Measurements from ENCODE around the gene DERA. TPM values are rescaled to one million over a fixed set of nuclear protein-coding genes. Genes with fewer than 3 reads are reported as not detected.

The DERA gene
- total RNA-seq, 1 experiment from 2014 or later, result 22.6 TPM

- in situ Hi-C loops (cut with HindIII; ENCODE audit: low pct_unique_long_range_greater_than_20kb, low sequenced_read_pairs) (no loop called here), intact Hi-C loops (cut with micrococcal nuclease; ENCODE audit: unreplicated experiment) (no loop called here)
- DNase-seq (ENCODE audit: low read depth, low spot score) (peak; percentile 17), ATAC-seq (no peak)
- CTCF ChIA-PET, result no interaction called here
- POLR2A ChIA-PET, result no interaction called here
- peak; percentile 54 for TF ChIP-seq CTCF (IDR thresholded peaks at IDR 0.05)
- TF ChIP-seq REST (IDR thresholded peaks at IDR 0.05; ENCODE audit: insufficient read depth in 1 of 2, low read depth in 2 of 2, low read length in 1 of 2), result no peak
- Histone ChIP-seq H3K36me3 (ENCODE audit: control insufficient read depth, insufficient read depth, low read length) (no peaks in the 10 kb centered on the region), H3K4me3 (ENCODE audit: low read depth in 2 of 2, low read length in 2 of 2) (no peak overlapping the region), H3K9me3 (ENCODE audit: control insufficient read depth, insufficient read depth, low read depth, low read length) (no peaks in the 10 kb centered on the region), H3K4me1 (ENCODE audit: control insufficient read depth, insufficient read depth, low read length) (no peaks in the 10 kb centered on the region), H3K27ac (ENCODE audit: low read length) (no peak overlapping the region), H3K27me3 (ENCODE audit: control insufficient read depth, insufficient read depth, low read length) (no peaks in the 10 kb centered on the region)
- no TSS peak for BruUV-seq (replicated peaks)
Measured at GRCh38 chr12:16076557-16076956, 165.4 kb downstream of the DERA start.

GRCh38 chr12:16076970-16077522 is 165.9 kb downstream of the DERA start:
- Histone ChIP-seq H3K9me3 (ENCODE audit: control insufficient read depth, insufficient read depth, low read depth, low read length) (no peaks in the 10 kb centered on the region), H3K4me1 (ENCODE audit: control insufficient read depth, insufficient read depth, low read length) (no peaks in the 10 kb centered on the region), H3K27me3 (ENCODE audit: control insufficient read depth, insufficient read depth, low read length) (no peaks in the 10 kb centered on the region), H3K36me3 (ENCODE audit: control insufficient read depth, insufficient read depth, low read length) (no peaks in the 10 kb centered on the region), H3K4me3 (ENCODE audit: low read depth in 2 of 2, low read length in 2 of 2) (no peak overlapping the region), H3K27ac (ENCODE audit: low read length) (no peak overlapping the region)
- intact Hi-C loops (cut with micrococcal nuclease; ENCODE audit: unreplicated experiment) (no loop called here), in situ Hi-C loops (cut with HindIII; ENCODE audit: low pct_unique_long_range_greater_than_20kb, low sequenced_read_pairs) (no loop called here)
- ATAC-seq (no peak), DNase-seq (ENCODE audit: low read depth, low spot score) (no peak)
- BruUV-seq (replicated peaks), result no TSS peak
- CTCF ChIA-PET, result no interaction called here
- POLR2A ChIA-PET, result no interaction called here
- TF ChIP-seq REST (IDR thresholded peaks at IDR 0.05; ENCODE audit: insufficient read depth in 1 of 2, low read depth in 2 of 2, low read length in 1 of 2) (no peak), POLR2AphosphoS5 (IDR thresholded peaks at IDR 0.05; ENCODE audit: low read depth, low read length) (no peak), TCF7L2 (IDR thresholded peaks at IDR 0.05; ENCODE audit: low read depth, low read length) (no peak), SIN3A (IDR thresholded peaks at IDR 0.05; ENCODE audit: borderline replicate concordance, insufficient read depth, low read depth, low read length) (no peak), CTCF (IDR thresholded peaks at IDR 0.05) (no peak)

Data from Panc1 (cell line).